Activated CD4-positive, alpha-beta T cell treated with anti-CD3 and anti-CD28 coated beads, Interleukin-2, Interleukin-6, amounts not matched to agents 100 ng/mL and 50 ng/mL, durations not matched to agents 16 hours and 8 hours (primary cell): ENCODE data around the gene GSTT2B.
"Not testable (repeated sequence)": the region's sequence is repeated elsewhere in the genome, so short reads cannot be mapped to it uniquely, and the experiment has no call there.

ENCODE experiments used
- DNase-seq: peaks from one replicate; pipeline ENCODE4 v3.0.0-alpha.2; 2020

The GSTT2B gene, protein sequence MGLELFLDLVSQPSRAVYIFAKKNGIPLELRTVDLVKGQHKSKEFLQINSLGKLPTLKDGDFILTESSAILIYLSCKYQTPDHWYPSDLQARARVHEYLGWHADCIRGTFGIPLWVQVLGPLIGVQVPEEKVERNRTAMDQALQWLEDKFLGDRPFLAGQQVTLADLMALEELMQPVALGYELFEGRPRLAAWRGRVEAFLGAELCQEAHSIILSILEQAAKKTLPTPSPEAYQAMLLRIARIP

DNA sequence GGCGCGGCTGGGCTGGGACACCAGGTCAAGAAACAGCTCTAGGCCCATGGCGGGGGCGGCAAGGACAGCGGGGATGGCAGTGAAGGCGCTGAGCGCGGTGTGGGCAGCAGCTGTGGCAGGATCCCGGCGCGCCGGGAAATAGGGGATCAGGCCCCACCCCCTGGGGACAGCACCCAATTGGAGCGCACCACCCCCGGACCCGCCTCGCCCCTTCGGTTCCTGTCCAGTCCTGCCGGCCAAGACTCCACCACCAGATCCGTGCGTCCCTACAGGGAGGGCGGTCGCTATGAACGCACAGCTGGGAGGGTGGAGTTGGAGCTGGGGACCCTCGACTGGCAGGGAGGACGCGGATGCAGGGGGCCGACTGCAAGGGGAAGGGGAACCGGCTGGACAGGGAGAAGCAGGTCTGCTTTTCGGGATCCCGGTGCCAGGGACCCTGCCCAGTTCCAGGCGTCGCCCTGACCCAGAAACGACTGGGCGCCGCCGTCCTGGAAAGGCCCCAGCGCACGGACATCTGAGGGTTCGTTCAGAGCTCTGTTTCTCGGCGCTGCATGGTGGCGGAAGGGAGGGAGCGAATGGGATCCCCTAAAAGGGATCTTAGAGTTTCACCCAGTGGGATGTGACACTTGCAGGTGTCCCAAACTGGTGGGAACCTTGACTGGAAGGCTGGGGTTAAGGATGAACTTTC lies at the start of gene GSTT2B:
Gene GSTT2B, minus strand, starts transcription at position 112 of the 688 bp plus-strand sequence. Its CDS starts 64 bp downstream, at position 48.
- DNase-seq, result not testable (repeated sequence)

DNA sequence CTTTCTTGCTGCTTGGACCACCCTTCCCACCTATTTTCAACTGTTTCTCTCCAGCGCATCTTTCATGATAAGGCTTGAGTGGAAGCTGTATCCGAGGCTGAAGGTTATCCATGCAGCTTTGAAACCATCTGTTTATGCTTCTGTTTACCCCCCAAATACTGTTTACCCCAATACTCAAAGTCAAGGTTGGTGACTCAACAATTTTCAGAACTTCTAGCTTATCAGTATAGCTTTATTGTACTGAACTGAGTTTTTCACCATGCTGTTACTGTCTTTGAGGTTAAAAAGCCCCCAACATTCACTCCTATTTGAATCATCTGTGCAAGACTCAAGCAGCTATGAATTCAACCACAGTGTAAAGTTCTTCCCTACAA lies 49.0 kb upstream of the GSTT2B start:
- DNase-seq, result no peak

DNA sequence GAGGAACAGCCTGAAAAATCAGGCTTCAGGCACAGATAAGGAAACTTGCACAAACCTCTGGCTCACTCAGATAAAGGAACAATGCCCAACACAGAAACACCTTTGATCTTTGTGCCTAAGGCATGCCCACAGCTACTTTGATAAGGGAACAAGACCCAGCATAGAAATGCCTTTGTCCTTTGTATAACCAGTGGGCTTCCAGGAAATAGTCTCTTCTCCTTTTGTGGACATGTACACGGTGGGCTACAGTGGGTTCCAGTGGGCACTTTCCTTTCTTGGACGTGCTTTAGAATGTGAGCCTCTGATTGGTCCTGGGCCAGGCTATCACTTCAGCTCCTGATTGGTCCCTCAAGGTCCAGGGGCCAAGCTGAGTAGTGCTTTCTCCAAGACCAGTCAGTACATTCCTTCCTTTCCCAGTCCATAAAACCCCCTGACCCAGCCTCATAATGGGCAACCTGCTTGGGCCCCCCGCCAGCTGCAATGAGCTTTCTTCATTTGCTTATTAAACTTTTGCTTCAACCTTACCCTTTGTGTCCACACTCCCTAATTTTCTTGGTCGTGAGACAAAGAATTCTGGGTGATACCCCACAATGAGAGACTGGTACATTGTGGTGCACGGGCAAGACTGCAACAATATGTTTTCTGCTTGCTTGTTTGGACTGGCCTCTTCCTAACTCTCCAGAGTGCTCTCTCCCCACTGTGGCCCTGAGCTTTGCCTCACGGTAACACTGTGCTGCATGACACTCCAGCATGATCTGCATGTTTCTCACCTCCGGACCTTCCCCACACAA lies 48.4 kb upstream of the GSTT2B start:
- DNase-seq, result no peak

DNA sequence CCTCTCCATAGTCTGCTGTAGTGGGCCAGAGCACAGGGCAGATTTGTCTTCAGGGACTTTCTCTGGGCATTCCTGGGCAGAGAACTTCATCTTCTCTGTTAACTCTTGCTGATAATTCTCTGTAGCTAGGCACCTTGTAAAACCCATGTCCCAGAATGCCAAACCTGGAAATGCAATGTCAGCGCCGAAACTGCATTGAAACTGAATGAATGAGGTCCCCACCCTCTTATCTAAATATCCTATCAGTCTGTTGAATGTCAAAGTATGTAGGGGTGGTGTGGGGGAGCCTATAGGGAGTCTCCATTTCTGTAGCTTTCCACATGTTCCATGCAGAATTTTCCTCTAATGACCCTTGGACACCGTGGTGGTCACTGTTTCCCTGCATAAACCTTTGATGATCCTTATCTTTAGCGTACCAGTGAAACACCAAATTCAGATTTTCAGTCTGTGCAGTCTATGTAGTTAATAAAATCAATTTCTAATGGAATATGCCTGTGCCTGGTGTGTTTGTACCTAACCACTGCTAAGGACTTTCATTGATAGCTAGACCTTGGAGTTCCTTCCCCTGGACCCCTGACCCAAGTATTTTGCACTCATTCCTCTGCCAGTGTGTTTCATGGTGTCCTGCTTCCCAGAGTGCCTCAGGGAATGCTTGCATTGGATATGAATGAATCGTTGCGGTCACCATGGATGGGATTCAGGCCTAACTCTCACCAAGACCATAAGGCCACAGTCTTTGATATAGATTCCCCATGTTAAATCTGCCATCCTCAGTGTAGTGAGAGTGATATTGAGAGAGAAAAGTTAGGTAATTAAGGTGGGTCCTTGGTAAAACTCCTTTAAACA lies 47.6 kb upstream of the GSTT2B start:
- no peak for DNase-seq

DNA sequence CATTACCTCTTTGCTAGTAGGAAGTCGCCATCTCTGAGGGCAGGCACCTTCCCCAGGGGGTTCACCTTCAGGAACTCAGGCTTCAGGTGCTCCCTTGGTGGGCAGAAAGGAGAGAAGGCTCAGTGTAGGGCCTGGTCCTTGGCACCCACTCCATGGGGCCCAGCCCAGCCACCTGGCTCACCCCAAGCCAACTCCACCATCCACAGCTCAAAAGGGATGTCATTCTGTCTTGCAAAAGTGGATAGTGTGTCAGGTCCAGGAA lies 47.0 kb upstream of the GSTT2B start:
- no peak for DNase-seq

DNA sequence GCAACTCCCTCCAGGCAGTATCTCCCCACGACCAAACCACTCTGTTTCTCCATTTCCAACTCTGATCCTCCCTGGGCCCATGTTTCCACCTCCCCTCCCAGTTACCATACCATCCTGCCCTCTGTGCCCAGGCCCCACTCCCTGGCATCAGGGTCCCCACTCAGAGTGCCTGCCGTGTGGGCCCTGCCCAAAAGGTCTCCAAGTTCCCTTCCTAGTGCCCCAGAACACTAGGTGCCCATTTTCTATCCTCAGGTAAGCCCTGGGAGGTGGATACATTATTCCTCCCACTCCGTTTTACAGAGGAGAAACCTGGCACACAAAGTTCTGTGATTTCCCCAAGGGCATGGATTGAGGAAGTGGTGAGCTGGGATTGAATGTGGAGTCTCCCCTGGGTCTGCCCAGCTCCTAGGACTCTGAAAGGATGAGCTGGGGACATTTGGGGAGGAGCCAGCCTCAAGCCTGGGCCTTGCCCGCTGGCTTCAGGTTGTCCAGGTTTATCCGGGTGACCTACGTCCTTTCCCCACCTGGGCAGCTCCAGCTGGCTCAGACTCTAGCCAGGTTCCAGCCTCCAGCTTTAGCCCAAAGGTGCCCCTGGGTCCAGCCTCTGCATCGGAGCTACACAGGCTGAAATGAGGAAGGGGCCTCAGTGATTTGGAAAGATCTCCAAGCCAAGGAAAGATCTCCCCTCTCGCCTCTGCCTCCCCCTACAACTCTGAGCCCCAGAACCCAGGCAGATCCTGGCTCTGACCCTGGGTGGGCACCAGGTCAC lies 46.4 kb upstream of the GSTT2B start:
- DNase-seq, result no peak

DNA sequence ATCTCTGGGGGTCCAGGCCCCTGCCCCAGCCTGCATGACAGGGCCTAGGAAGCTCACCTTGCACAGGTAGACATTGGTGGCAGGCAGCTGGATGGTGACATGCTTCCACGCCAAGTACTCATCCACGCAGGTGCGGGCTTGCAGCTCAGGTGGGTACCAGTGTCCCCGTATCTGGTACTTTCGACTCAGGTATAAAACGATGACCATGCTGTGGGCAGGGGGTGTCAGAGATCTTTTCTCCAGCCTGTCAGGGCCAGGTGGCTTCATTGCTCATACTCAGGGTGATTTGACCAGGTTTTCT lies 45.9 kb upstream of the GSTT2B start:
- no peak for DNase-seq

DNA sequence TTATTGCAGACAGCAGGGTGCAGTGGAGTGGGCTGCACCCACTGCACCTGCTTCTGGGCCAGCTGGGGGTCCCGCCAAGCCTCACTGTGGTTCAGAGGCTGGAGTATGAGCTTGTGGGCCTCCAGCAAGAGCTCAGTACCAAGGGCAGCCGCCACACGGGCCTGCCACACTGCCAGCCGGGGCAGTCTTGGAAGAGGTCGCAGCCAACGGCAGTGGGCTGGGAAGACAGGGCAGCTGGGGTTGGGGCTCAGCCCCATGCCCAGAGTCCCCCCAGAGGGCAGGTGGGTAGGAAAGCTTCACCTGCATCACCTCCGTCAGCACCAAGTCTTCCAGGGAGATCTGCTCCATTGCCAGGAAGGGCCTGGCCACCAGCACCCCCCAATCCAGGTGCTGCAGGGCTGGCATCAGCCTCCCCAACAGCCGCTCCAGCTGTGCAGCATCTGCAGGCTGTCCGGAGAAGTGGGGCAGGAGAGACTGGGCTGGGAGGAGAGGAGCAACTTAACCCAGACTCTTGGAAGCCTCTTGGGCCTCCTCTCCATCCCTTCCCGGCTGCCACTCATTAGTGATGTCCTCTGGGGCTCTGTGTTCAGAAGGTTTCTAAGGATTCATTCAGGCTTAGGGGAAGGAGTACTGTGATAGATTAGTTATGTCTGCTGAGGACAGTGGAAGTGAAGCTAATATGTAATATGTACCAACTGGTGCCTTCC lies 45.4 kb upstream of the GSTT2B start:
- DNase-seq, result no peak

DNA sequence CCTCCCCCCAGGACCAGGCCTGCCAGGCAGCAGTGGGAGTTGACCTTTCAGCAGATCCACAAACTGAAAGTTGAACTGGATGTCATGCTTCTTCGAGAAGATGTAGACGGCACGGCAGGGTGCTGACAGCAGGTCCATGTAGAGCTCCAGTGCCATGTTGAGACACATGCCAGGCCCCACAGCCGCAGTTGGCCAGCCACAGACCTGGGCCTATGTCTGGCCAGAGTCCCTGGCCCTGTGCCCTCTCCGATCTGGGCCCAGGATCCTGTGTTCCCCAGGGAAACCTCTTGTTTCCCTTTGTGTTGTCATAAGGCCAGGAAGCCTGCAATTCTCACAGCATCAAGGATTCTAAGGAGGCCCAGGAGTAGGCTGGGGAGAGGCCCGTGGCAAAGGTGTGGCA lies 44.2 kb upstream of the GSTT2B start, which contains the start of gene GSTT4:
Gene GSTT4, minus strand, starts transcription at position 253 of the 400 bp plus-strand sequence. Its CDS starts 97 bp downstream, at position 156.
- DNase-seq, result no peak

DNA sequence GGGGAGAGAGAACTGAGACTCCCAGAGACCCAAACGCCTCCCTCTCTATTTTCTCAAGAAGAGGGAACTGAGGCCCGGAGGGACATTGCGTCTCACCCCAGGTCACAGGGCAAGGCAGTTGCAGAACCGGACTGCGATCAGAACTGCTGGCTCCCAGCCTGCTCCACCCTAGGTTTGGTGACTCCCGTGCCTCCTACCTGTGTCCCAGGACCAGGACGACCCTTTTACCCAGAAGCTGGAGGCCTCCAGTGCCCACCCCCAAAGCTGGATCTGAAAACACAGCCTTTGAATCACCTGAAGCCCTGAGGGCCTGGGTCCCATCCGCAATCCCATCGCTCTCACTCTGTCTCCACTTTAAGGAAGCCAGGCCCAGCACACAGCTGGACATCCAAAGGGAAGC lies 42.9 kb upstream of the GSTT2B start:
- DNase-seq, result no peak

DNA sequence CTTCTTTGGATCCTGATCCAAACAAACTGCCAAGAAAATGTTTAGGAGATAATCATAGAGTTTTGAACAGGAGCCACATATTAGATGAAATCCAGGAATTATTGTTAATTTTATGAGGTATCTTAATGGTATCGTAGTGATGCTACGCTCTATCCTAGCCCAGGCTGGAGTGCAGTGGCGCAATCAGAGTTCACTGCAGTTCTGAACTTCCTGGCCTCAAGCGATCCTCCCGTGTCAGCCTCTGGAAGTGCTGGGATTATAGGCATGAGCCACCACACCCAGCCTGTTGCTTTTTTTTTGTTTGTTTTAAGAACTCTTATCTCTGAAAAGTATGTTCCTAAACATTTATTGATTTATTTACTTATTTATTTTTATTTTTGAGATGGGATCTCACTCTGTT lies 41.9 kb upstream of the GSTT2B start:
- DNase-seq, result no peak

DNA sequence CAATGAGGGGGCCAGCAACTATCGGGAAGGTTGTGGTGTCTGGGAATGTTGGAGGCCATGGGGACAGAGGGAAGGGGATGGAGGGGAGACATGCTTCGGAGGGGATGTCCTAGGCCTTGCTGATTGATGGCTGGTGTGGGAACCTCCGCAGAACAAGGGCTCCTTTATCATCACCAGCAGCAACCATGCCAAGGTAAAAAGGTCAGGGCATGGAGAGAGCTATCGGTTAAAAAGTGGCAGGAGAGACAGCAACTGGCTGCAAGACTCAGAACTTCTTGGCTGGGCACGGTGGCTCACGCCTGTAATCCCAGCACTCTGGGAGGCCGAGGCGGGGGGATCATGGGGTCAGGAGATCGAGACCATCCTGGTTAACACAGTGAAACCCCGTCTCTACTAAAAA lies 41.3 kb upstream of the GSTT2B start:
- no peak for DNase-seq

DNA sequence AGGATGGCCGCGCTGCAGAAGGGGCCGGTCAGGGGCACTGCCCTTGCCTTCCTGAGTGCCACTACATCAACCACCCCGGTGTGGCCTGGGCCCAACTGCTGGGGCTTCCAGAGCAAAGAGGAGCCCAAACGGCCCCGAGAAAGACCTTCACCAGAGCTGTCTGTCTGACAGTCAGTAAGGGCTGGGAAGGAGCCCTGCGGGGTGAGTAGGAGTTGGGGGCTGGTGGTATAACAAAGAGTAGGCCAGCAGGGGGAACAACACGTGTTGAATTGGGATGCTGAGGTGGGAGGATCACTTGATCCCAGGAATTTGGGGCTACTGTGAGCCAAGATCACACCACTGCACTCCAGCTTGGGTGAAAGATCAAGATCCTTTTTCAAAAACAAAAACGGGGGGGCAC lies 40.3 kb upstream of the GSTT2B start:
- no peak for DNase-seq

DNA sequence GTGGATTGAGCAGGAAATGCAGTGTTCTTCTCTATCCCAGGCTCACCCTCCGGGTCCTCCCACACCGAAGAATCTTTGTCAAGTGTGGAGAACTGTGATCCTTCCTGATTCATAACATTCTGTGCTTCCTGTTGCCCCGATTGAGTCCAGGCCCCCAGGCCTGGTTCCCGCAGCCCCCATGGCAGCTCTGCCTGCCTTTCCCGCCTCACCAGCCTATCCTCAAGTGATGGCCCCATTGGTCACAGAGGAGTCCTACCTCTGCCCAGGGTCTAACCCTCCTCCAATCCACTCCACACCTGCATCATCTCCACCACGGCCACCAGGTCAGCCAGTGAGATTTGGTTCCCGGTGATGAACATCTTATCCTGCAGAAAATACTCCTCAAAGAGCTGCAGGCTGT lies 38.8 kb upstream of the GSTT2B start:
- DNase-seq, result not testable (repeated sequence)

DNA sequence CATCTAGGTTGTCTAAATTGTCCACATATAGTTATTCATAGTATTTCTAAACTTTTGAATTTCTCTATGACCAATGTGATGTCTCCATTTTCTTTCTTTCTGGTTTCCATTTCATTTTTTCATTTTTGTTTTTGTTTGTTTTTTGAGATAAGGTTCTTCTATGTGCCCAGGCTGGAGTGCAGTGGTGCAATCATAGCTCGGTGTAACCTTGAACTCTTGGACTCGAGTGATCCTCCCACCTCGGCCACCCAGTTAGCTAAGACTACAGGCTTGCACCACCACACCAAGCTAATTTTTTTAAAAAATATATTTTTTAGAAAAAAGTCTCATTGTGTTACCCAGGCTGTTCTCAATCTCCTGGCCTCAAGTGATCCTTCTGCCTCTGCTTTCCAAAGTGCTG lies 36.1 kb upstream of the GSTT2B start:
- DNase-seq, result no peak

DNA sequence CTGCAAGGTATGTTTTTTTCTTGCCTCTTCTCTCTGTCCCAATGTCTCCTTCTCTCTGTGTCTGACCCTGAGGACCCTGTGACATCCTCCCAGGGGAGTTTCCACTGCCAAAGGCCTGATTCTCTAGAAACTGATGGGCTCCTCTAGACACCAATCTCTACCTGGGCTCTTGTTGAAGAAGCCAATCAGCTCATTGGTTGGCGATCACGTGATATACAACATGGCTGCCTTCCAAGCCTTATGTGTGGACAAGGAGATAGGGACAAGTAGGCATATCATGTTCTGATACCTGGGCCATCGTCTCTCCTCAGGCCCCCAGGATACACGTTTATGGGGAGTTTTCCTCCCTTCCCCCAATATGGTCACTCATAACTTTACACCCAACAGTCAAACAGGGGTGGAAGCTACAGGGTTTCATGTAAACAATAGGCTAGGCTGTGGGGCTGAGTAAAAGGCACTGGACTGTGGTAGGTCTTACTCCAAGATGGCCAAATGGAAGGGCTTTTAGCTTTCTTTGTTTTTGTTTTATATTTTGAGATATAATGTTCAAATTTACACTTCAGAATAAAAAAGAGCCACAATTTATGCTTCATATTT lies 32.7 kb upstream of the GSTT2B start:
- not testable (repeated sequence) for DNase-seq

DNA sequence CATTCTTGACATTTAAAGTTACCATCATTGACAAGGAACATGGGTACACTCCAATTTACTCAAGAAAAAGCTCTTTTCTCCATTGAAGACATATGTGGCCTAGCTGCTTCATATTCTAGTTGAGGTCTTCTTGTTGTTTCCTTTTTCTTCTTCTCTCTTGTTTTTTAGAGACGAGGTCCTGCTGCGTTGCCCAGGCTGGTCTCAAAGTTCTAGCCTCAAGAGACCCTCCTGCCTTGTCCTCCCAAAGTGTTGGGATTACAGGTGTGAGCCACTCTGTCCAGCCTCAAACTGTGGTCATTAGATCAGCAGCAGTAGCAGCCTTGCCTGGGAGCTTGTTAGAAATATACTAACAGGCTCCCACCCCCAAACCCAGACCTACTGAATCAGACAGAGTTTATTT lies 32.1 kb upstream of the GSTT2B start:
- DNase-seq, result not testable (repeated sequence)

DNA sequence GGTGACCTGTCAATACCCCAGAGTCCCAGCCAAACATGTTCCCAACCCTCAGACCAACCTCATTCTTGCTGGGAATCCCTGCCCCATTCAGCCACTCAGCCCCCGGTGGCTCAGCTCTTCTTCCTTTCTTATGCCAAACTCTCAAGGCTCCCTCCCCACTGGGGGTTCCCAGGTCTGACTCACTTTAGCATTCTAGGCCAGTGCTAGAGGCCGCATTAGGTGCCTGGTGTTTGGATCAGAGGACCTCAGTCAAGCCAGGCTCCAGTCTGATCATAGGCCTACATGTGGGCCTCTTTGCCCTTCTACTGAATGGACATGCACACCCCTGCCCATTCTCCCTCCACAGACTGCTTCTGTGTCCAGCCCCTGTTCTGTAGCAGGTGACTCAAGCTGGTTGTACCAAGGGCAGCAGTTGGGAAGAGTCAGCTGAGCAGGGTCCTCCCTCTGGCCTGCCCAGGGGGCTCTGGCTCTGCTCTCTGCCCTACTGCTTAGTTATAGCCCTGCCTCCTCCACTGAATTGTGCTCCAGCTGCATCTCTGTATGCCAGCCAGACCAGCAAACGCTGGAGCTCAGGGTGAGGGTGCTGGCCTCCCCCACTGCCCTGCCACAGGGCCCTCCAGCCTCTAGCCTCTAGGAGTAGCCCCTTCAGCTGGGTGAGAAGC lies 28.7 kb upstream of the GSTT2B start:
- not testable (repeated sequence) for DNase-seq

DNA sequence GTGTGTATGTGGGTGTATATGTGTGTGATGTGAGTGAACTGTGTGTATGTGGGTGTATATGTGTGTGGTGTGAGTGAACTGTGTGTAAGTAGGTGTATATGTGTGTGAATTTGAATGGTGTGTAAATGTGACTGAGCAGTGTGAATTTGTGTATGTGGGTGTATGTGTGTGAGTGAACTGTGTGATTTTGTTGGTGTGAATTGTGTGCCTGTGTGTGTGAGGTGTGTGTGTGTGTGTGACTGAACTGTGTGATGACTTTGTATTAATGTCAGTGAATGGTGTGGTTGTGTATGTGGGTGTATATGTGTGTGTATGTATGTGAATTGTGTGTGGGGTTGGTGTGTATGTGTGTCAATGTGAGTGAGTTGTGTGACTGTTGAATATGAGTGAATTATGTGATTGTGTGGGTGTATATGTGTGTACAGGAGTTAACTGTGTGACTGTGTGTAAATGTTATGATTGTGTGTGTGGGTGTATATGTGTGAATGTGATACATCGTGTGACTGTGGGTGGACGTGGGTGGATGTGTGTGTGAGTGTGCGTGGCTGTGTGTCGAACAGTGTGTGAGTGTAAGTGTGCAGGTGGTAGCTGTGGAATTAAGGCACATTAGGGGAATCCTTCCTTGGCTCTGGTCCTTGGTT lies 25.7 kb upstream of the GSTT2B start:
- not testable (repeated sequence) for DNase-seq

DNA sequence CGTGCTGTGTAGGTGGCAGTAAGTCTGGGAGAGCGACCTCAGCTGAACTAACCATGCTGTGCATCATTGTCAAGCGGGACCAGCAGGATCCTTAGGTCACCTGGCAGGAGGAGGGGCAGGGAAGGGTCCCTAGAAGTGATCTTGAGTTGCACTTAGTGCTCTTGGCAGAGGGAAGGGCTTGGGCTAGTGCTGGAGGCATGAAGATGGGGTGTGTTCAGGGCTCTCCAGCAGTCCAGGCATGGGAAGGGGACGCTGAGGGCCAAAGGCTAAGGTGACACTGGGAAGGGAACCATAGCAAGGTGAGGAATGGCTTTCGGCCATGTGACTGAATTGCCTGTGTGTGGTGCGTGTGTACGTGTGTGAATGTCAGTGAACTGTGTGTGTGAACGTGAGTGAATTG lies 25.1 kb upstream of the GSTT2B start:
- DNase-seq, result not testable (repeated sequence)
